Measurements from ENCODE around the gene WDR33.

WDR33 gene

DNA sequence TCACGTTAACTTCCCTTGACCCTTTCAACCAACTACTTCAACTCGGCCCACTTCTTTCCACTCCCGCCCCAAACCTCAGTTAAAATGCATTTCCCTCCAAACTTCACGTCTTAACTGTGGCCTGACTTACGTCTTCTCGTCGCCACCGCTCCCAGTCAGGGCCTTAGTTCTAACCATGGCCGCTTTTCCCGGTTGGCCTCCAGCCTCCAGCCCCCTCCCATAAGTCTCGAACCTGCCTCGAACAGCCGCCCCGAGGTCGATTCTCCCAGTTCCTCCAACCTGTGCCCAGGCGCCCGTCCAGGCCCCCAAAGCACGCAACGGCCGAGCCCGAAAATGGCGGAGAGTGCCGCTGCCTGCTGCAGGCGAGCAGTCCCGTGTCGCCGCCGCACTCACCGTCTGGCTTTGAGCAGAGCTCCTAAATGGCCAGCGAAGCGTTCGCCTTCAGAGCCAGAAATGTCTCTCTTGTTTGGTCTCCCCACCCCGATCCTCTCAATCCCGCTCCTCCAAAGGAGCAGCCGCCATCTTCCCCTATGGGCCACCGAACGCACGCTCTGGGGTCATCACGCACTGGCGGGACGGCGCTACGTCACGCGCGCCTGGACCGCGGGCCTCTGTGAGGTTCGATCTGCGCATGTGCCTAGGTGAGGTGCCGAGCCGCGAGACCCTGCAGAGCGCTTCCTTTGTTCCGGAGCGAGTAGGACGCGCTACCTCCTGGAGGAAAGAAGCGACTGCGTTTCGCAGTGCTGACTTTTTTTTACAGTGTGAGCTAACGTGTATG is at the start of gene WDR33 (continued):
- TF ChIP-seq, protein P1, sequence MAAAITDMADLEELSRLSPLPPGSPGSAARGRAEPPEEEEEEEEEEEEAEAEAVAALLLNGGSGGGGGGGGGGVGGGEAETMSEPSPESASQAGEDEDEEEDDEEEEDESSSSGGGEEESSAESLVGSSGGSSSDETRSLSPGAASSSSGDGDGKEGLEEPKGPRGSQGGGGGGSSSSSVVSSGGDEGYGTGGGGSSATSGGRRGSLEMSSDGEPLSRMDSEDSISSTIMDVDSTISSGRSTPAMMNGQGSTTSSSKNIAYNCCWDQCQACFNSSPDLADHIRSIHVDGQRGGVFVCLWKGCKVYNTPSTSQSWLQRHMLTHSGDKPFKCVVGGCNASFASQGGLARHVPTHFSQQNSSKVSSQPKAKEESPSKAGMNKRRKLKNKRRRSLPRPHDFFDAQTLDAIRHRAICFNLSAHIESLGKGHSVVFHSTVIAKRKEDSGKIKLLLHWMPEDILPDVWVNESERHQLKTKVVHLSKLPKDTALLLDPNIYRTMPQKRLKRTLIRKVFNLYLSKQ (tag by site-specific recombination; IDR thresholded peaks at IDR 0.05; ENCODE audit: borderline replicate concordance): no peak
- TF ChIP-seq SP3 (tag by site-specific recombination; IDR thresholded peaks at IDR 0.05) (no peak; the same call in none of the 2 replicates), ZNF302 (tag by site-specific recombination; IDR thresholded peaks at IDR 0.05; ENCODE audit: low read depth) (no peak), ZNF133 (tag by site-specific recombination; IDR thresholded peaks at IDR 0.05) (no peak), ZSCAN23 (tag by site-specific recombination; IDR thresholded peaks at IDR 0.05) (no peak), ZBTB48 (tag by site-specific recombination; IDR thresholded peaks at IDR 0.05) (no peak), ZNF140 (tag by site-specific recombination; IDR thresholded peaks at IDR 0.05) (no peak), HOXC10 (CRISPR knock-in tag; IDR thresholded peaks at IDR 0.05) (0 out of 2 replicates have a peak, but pooled peaks have one; percentile 6), ZNF433 (tag by site-specific recombination; IDR thresholded peaks at IDR 0.05; ENCODE audit: low read depth) (no peak), ZNF394 (tag by site-specific recombination; IDR thresholded peaks at IDR 0.05; ENCODE audit: borderline replicate concordance) (peak; percentile 33; the same call in 1 of the 2 replicates), ZNF221 (tag by site-specific recombination; IDR thresholded peaks at IDR 0.05; ENCODE audit: borderline replicate concordance) (no peak), ZBTB7A (tag by site-specific recombination; IDR thresholded peaks at IDR 0.05; ENCODE audit: low read depth) (no peak), ZNF837 (tag by site-specific recombination; IDR thresholded peaks at IDR 0.05) (no peak), ZNF510 (tag by site-specific recombination; IDR thresholded peaks at IDR 0.05; ENCODE audit: insufficient replicate concordance) (no peak), YY1 (tag by site-specific recombination; IDR thresholded peaks at IDR 0.05) (peak; percentile 95), ZNF600 (tag by site-specific recombination; IDR thresholded peaks at IDR 0.05) (peak; percentile 99), ZNF202 (tag by site-specific recombination; IDR thresholded peaks at IDR 0.05; ENCODE audit: borderline replicate concordance) (no peak), PRDM1 (tag by site-specific recombination; IDR thresholded peaks at IDR 0.05) (no peak), ZNF701 (tag by site-specific recombination; IDR thresholded peaks at IDR 0.05) (no peak), ZNF10 (tag by site-specific recombination; IDR thresholded peaks at IDR 0.05) (no peak), ZNF223 (tag by site-specific recombination; IDR thresholded peaks at IDR 0.05) (no peak), ZNF404 (tag by site-specific recombination; IDR thresholded peaks at IDR 0.05) (no peak), ZNF175 (tag by site-specific recombination; IDR thresholded peaks at IDR 0.05) (no peak), ZNF830 (tag by site-specific recombination; IDR thresholded peaks at IDR 0.05; ENCODE audit: low read depth) (no peak), ZNF623 (tag by site-specific recombination; IDR thresholded peaks at IDR 0.05) (no peak)
- TF ChIP-seq, protein P2, sequence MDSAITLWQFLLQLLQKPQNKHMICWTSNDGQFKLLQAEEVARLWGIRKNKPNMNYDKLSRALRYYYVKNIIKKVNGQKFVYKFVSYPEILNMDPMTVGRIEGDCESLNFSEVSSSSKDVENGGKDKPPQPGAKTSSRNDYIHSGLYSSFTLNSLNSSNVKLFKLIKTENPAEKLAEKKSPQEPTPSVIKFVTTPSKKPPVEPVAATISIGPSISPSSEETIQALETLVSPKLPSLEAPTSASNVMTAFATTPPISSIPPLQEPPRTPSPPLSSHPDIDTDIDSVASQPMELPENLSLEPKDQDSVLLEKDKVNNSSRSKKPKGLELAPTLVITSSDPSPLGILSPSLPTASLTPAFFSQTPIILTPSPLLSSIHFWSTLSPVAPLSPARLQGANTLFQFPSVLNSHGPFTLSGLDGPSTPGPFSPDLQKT (IDR thresholded peaks at IDR 0.05; ENCODE audit: borderline replicate concordance, low read depth, low read length): no peak
- TF ChIP-seq, protein P3, sequence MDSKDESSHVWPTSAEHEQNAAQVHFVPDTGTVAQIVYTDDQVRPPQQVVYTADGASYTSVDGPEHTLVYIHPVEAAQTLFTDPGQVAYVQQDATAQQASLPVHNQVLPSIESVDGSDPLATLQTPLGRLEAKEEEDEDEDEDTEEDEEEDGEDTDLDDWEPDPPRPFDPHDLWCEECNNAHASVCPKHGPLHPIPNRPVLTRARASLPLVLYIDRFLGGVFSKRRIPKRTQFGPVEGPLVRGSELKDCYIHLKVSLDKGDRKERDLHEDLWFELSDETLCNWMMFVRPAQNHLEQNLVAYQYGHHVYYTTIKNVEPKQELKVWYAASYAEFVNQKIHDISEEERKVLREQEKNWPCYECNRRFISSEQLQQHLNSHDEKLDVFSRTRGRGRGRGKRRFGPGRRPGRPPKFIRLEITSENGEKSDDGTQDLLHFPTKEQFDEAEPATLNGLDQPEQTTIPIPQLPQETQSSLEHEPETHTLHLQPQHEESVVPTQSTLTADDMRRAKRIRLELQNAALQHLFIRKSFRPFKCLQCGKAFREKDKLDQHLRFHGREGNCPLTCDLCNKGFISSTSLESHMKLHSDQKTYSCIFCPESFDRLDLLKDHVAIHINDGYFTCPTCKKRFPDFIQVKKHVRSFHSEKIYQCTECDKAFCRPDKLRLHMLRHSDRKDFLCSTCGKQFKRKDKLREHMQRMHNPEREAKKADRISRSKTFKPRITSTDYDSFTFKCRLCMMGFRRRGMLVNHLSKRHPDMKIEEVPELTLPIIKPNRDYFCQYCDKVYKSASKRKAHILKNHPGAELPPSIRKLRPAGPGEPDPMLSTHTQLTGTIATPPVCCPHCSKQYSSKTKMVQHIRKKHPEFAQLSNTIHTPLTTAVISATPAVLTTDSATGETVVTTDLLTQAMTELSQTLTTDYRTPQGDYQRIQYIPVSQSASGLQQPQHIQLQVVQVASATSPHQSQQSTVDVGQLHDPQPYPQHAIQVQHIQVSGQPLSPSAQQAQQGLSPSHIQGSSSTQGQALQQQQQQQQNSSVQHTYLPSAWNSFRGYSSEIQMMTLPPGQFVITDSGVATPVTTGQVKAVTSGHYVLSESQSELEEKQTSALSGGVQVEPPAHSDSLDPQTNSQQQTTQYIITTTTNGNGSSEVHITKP (tag by site-specific recombination; IDR thresholded peaks at IDR 0.05): peak; percentile 65; the same call in 1 of the 2 replicates
- TF ChIP-seq, protein P4, sequence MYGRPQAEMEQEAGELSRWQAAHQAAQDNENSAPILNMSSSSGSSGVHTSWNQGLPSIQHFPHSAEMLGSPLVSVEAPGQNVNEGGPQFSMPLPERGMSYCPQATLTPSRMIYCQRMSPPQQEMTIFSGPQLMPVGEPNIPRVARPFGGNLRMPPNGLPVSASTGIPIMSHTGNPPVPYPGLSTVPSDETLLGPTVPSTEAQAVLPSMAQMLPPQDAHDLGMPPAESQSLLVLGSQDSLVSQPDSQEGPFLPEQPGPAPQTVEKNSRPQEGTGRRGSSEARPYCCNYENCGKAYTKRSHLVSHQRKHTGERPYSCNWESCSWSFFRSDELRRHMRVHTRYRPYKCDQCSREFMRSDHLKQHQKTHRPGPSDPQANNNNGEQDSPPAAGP (tag by site-specific recombination; IDR thresholded peaks at IDR 0.05): peak; percentile 41; the same call in 1 of the 2 replicates
- TF ChIP-seq, protein P5, sequence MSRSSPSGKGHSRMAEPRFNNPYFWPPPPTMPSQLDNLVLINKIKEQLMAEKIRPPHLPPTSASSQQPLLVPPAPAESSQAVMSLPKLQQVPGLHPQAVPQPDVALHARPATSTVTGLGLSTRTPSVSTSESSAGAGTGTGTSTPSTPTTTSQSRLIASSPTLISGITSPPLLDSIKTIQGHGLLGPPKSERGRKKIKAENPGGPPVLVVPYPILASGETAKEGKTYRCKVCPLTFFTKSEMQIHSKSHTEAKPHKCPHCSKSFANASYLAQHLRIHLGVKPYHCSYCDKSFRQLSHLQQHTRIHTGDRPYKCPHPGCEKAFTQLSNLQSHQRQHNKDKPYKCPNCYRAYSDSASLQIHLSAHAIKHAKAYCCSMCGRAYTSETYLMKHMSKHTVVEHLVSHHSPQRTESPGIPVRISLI (tag by site-specific recombination; IDR thresholded peaks at IDR 0.05): no peak
- TF ChIP-seq, protein P6, sequence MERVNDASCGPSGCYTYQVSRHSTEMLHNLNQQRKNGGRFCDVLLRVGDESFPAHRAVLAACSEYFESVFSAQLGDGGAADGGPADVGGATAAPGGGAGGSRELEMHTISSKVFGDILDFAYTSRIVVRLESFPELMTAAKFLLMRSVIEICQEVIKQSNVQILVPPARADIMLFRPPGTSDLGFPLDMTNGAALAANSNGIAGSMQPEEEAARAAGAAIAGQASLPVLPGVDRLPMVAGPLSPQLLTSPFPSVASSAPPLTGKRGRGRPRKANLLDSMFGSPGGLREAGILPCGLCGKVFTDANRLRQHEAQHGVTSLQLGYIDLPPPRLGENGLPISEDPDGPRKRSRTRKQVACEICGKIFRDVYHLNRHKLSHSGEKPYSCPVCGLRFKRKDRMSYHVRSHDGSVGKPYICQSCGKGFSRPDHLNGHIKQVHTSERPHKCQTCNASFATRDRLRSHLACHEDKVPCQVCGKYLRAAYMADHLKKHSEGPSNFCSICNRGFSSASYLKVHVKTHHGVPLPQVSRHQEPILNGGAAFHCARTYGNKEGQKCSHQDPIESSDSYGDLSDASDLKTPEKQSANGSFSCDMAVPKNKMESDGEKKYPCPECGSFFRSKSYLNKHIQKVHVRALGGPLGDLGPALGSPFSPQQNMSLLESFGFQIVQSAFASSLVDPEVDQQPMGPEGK (tag by site-specific recombination; IDR thresholded peaks at IDR 0.05): peak; percentile 63

All from HEK293 (cell line).